Left renal pelvis (tissue), 4 donors: ENCODE data around the gene GOLGB1. TPM values are rescaled to one million over a fixed set of nuclear protein-coding genes. Genes with fewer than 3 reads are reported as not detected.
"Not testable (repeated sequence)": the region's sequence is repeated elsewhere in the genome, so short reads cannot be mapped to it uniquely, and the experiment has no call there.

Experiments
- DNase-seq, 4 donors: peaks; one replicate each; pipeline ENCODE4 v3.0.0-alpha.2; 2013; ENCODE audit warnings: low read depth in 4 of 4, low spot score in 3 of 4
- polyA plus RNA-seq, 4 donors: library from polyadenylated mRNA; unstranded; fragments of 120-200 nt; gene quantifications; one replicate each; pipeline ENCODE4 v1.2.1, GENCODE V29; 2013; ENCODE audit not compliant: insufficient read length in 4 of 4

GOLGB1 gene, protein sequence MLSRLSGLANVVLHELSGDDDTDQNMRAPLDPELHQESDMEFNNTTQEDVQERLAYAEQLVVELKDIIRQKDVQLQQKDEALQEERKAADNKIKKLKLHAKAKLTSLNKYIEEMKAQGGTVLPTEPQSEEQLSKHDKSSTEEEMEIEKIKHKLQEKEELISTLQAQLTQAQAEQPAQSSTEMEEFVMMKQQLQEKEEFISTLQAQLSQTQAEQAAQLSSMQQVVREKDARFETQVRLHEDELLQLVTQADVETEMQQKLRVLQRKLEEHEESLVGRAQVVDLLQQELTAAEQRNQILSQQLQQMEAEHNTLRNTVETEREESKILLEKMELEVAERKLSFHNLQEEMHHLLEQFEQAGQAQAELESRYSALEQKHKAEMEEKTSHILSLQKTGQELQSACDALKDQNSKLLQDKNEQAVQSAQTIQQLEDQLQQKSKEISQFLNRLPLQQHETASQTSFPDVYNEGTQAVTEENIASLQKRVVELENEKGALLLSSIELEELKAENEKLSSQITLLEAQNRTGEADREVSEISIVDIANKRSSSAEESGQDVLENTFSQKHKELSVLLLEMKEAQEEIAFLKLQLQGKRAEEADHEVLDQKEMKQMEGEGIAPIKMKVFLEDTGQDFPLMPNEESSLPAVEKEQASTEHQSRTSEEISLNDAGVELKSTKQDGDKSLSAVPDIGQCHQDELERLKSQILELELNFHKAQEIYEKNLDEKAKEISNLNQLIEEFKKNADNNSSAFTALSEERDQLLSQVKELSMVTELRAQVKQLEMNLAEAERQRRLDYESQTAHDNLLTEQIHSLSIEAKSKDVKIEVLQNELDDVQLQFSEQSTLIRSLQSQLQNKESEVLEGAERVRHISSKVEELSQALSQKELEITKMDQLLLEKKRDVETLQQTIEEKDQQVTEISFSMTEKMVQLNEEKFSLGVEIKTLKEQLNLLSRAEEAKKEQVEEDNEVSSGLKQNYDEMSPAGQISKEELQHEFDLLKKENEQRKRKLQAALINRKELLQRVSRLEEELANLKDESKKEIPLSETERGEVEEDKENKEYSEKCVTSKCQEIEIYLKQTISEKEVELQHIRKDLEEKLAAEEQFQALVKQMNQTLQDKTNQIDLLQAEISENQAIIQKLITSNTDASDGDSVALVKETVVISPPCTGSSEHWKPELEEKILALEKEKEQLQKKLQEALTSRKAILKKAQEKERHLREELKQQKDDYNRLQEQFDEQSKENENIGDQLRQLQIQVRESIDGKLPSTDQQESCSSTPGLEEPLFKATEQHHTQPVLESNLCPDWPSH (N-terminal part only)
- polyA plus RNA-seq = 10 to 100 TPM; 57.2 to 89.9 (median 82.9) TPM

DNA sequence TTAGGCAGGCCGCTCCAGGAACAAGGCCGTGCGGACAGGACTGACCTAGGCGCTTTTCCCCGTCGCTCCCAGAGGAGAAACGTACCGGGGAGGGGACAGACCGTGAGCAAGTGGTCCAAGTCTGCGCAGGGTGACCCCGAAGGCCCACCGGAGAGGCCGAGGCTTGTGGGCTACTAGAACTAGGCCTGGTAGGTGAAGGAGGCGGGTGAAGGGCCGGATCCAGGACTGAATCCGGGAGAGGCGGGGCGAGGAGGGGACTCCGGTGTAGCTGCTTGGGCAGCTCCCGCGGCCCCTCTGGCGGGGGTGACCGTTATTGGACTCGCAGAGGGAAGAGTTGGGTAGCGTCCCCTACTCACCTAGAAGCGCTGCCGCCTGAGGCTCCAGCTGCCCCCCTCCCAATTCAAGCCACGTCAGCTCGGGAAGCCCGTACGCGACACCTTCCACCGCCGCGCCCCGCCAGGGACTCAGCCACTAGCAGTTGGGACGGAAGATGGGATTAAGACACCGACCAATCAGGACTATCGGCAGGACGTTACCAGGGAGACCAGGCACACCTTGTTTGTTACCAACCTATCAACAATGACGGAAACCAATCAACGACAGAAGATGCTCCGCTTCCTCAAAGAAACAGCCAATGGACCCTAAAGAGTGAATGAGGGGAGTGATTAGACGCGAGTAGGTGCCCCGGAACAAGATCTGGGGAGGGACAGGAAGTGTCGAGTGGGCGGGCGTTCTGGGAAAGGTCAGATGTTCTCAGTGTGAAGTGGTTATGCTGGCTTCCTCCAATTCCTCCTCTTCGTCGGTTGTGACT, at the start of gene GOLGB1:
Gene GOLGB1 (minus strand): TSS at position 466 of the 811 bp plus-strand sequence. CDS start 18,770 bp downstream, outside the sequence.
- DNase-seq = peak; percentile 95 to 99 (median 96)

DNA sequence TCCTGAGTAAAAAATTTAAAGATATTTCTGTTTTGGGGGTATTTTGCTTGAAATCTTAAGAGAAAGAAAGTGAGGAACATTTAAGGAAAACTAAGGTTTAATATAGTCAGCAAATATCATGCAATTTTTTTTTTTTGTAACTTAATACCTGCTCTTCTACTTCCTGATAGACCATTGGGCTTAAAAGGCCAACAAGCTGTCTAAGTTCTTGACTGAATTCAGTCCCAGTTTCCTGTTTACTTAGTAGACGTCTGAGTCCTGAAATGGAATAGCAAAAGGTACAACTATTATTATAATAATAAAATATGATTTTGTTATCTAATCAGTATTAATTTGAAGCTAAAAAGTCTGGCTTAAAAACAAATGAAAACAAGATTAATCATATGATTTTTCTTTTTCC, 47.4 kb upstream of the GOLGB1 start:
- DNase-seq = no peak

DNA sequence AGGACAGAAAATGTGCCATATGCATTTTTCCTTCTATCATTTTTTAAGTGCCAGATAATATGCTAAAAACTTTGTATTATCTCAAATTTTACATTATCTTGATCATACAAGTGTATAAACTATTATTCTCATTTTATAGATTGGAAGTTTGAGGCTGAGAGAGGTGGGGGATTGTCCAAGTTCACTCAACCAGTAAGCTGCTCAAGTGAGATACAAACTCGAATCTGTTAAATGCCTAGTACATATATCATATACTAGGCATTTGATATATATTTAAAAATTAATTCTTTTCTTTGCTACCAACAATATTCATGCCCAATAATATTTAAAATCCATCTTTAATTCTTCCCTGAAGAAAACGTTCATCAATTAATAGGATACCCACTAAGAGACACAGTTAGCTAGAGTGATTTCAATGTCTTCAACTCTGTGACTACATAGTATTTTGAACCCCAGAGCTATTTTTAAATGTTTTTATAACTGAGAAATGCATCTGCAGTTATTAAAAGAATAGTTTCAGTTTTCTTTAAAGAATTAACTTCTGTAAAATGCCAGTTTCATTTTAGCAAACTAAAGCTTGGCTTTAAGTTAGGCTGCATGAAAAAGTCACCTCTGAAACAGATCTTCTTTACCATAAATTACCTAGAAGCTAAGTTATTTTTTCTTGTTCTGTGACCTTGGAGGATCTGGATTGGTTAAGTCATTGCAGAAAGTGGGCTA, 44.9 kb upstream of the GOLGB1 start:
- no peak for DNase-seq

DNA sequence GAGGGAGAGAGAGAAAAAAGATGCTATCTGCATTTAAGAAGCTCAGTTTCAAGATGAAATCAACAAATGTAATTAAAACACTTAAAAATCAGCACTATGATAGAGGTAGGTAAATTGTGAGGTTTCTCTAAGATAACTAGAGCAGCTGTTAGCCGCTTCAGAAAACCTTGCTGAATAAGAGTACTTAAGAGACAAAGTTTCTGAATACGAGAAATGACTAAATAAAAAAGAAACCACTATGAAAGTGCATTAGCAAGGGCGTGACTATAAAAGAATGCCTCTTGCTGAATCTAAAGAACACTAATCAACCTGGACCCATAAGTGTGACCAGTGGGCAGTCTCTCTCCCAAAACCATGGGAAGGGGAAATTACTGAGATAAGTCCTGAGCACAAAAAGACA, 43.5 kb upstream of the GOLGB1 start:
- DNase-seq = no peak

DNA sequence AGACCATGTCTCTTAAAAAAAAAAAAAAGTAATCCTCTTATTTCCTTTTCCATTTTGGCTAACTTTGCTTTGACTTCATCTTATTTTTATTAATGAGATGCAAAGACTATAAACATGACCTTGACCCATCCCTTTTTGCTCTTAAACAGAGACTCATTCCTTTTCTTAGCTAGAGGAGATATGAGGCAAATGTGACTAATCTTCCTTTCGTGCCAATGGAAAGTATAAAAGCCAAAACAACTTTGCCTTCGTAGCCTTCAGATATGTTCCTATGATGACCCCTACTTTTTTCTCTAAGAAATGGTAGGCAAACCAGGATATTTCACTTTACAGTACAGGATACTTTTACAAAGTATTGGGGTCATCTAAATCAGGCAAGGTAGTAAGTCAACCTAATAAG, 36.9 kb upstream of the GOLGB1 start:
- no peak for DNase-seq

DNA sequence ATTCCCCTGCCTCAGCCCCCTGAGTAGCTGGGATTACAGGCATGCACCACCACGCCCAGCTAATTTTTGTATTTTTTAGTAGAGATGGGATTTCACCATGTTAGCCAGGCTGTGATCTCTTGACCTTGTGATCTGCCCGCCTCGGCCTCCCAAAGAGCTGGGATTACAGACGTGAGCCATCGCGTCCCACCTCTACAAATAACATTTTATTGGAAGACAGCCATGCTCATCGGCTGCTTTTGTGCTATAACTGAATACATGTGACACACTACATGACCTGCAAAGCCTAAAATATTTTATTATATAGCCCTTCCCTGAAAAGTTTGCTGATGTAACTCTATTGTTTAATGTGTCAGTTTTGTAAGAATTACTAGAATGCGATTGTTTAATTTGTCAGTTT, 33.2 kb upstream of the GOLGB1 start:
- DNase-seq = not testable (repeated sequence)

DNA sequence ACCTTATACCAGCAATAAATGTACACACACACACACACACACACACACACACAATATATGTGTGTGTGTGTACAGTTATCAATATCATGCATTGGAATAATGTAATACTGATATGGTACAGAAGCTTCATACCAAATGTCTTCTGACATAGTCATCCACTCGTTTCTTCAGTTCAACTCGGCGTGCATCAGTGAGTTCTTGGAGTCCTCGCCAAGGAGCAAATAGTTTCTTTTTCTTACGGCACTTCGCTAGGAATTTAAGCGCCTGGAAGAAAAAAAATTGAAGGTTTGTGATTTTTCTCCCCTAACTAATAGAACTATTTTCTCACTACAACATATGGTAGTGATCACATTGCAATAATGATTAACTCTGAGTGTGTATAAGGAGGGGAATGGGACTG, 32.1 kb upstream of the GOLGB1 start:
- no peak for DNase-seq

DNA sequence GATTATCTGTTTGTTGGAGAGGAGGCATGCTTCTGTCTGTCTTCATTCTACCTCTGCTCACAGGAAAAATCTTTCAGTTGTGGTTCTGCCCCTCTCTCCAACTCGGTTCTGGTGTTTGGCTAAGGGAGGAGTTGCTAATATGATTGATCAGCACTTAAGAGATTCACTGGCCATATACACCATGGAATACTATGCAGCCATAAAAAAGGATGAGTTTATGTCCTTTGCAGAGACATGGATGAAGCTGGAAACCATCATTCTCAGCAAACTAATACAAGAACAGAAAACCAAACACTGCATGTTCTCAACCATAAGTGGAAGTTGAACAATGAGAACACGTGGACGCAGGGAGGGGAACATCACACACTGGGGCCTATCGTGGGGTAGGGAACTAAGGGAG, 25.6 kb upstream of the GOLGB1 start:
- not testable (repeated sequence) for DNase-seq

DNA sequence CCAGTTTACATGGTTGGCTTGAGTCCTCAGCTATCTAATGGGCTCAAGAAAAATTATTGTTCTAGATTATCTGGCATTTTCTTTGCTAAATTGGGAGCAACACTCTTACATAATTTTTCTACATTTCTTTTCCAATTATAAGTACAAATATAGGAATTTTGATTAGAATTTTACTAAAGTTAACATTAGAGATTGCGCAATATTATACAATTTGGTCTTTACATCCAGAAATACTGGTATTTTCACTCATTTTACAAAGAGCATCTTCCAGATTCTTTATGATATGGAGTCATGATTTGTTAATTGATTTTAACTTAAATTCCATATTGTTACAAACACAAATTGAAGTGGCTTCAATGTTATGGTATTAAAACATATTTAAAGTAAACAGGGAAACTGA, 19.7 kb upstream of the GOLGB1 start:
- DNase-seq = no peak

DNA sequence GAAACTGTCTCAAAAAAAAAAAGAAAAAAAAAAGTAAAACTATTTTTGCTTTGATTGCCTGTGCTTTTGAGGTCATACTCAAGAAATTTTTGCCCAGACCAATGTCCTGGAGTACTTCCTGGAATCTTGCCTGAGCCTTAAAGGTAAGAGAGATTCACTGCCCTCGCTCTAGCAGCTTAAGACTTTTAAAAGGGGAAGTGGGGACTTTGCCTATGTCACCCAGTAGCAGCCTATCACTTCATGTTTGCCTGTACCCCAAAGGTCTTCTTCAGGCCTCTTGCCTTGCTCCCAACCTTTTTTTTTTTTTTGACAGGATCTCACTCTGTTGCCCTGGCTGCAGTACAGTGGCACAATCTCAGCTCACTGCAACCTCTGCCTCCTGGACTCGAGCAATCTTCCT, 18.9 kb upstream of the GOLGB1 start:
- DNase-seq = no peak

DNA sequence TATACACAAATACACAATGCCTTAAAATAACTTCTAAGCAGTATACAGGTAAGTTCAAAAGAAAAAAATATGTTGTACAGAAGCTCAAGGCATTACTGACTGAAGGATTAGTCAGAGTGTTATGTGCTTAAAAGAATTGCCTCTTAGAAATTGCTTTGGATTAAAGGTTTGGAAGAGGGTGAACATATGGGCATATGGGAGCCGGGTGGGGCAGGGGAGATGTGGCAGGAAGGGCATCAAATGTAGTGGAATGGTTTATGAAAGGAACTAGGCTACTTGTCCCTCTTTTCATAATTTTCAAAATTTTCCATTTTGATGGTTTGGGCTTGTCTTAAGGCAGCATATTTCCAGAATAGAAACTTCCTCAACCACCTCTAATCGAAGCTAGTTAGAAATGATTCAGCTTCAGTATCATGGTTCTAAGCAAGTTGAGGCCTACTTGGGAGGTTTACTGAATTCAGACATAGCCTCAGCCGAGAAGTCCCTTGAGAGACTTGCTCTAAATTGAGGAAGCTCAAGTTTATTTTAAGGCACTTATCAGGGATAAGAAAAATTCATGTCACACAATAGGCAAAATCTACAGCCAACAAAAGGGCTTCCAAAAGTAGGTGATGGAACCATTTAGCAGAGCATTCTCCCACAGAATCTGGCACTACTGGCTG, 10.1 kb upstream of the GOLGB1 start:
- DNase-seq = no peak

DNA sequence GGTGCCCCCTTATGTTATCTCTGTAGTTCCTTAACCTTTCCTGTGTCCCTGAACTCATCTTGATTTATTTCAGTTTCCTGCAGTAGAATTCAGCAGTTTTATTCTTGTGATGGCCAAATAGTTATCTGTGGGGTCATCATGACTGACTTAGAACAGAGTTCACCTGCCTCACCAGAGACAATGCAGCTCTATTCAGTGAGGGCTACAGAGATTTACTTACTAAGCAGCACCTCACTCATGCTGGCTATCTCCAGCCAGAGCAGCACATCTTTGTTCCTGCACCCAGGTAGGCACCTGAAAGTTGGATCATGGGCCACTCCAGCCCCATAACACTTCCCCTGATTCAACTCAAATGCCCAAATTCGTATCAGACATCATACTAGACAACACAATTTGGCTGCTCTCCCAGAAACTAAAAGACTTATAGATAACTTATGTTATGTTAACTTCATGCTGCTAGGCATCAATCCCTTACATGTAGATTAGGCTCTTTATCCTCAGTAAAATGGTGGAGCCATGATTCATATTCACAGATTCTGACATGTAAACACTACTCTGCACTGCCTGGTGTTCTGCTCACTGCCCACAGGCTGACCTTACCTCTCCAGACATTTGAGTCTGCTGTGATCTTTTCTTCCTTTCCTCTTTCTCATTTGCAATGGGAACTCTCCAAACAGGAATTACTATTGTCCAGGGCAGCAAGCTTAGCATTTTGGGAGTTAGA, 9.3 kb upstream of the GOLGB1 start:
- no peak for DNase-seq

DNA sequence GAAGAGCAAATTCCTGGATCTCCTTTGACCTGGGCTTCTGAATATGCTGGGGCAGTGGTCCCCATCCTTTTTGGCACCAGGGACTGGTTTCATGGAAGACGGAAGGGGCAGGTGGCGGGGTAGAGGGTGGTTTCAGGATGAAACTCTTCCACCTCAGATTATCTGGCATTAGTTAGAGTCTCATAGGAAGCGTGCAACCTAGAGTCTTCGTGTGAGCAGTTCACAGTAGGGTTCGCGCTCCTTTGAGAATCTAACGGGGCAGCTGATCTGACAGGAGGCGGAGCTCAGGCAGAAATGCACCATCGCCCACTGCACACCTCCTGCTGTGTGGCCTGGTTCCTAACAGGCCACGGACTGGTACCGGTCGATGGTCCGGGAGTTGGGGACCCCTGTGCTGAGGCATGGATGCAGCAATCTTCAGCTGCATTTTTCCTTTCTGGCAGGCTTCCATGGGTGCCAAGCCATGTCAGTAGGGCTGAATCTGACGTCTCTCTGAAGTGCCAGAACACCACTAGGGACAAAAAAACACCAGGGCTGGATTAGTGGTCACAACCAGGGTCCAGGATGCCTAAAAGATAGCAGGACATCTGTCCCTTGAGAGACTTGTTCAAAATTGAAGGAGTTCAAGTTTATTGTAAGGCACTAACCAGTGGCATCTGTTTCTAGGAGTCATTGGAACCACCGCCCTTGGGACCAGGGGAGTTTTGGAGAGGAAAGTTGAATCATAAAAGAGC, 8.4 kb upstream of the GOLGB1 start:
- no peak for DNase-seq

DNA sequence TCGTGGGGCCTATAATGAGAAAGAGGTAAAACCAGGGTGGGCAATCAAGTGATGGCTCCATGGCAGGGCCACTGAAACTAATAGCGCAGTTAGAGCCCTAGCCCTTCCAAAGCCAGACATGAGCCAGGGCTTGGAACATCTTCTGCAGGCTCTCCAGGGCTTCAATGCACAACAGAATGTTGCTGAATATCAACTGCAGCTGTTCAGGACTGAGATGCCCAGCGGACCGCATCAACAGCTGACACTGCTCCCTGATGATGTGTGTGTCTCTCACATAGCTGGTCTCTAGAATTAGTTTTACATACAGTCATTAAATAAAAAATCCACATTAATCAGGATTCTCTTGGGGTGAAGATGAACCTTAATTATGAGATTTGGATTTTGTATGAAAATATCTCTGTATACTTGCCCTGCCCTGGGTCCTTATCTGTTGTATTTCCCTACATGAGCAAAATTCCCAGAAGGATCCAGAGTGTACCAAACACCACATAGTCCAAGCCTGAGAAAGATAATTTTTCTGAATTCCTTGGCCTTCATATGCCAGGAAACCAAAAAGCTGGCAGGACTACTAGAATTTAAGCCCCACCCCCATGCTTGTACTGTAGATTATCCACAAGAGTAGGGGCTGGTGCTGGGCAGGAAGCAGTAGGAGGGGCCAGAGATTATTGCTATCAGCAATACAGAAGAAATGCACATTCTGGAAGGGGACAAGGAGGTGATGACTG, 7.7 kb upstream of the GOLGB1 start:
- DNase-seq = no peak

DNA sequence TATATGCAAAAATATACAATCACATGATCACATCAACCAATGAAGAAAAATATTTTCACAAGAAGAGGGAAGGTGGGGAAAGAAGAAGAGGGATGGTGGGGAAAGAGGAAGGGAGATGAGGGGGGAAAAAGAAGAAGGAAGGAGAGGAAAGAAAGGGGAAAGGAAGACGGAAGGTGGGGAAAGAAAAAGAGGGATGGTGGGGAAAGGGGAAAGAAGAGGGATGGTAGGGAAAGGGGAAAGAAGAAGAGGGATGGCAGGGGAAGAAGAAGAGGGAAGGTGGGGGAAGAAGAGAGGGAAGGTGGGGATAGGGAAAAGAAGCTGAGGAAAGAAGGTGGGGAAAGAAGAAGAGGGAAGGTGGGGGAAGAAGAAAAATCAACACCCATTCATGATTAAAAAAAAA, 3.2 kb upstream of the GOLGB1 start:
- DNase-seq = no peak

DNA sequence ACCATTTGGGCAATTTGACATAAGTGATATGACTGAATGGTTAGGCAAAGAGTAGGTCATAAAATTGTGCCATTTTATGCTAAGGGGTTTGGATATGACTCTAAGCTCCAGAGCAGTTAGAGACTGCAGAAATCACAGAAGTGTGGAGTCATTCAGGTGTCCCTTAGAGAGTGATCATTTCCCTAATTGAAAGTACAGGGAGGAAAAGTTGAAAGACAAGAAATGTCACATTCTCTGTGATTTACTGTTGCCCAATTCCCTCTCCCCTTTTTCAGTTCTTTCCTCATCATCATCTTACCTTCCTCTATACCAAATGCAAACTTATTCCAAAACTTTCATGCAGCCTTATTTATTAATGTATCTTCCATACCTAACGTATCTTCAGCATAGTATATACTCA, 2.7 kb upstream of the GOLGB1 start:
- DNase-seq = no peak

DNA sequence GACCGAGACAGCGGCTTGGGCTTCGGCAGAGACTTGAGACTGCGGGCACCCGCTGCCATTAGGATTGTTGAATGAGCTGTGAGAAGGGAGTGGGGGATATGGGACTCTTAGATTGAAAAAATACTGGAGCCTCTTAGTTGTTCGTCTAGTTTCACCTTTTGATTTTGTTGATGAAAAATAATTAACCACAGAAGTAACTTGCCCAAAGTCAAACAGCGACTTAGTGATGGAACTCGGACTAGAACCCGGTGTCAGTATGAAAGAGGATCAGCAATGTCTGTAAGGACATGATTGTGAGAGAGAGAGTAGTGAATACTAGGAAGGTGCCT, 510 bp upstream of the GOLGB1 start:
- DNase-seq = no peak
